HL-60/S4 treated with retinoic acid at 250 ng/mL for 4 days and 3 days (cell line): ENCODE data around the gene RGS6.

ENCODE experiments used
- in situ Hi-C: fragments of 300-500 bp; cut with MboI; formaldehyde crosslinking; loops from 2 replicates; pipeline ENCODE4 v1.7.0; 2022; ENCODE audit warnings: low sequenced_read_pairs

The RGS6 gene

GRCh38 chr14:72565149-72565559, 632.9 kb downstream of the RGS6 start:
- in situ Hi-C loops, result no loop called here

- in situ Hi-C loops, result no loop called here
Measured at GRCh38 chr14:72565917-72566316, 633.7 kb downstream of the RGS6 start.

DNA sequence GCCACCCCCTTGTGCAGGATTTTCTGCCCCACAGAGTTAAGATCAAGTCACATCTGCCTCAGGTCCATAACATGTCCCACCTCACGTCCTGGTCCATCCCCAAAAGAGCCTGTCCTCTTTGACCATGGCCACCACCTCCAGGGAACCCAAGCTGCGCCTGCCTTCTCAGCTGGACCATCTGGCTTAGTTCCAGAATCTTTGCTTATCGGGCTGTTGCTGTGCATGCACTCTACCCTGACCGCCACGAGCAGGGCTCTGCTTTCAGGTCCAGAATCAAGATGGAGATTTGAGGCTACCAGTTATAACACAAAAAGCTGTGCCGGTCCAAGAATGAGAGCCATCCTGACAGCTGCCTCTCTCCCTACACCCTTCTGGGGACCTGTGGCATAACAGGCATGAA, 635.0 kb downstream of the RGS6 start:
- in situ Hi-C loops, result no loop called here

DNA sequence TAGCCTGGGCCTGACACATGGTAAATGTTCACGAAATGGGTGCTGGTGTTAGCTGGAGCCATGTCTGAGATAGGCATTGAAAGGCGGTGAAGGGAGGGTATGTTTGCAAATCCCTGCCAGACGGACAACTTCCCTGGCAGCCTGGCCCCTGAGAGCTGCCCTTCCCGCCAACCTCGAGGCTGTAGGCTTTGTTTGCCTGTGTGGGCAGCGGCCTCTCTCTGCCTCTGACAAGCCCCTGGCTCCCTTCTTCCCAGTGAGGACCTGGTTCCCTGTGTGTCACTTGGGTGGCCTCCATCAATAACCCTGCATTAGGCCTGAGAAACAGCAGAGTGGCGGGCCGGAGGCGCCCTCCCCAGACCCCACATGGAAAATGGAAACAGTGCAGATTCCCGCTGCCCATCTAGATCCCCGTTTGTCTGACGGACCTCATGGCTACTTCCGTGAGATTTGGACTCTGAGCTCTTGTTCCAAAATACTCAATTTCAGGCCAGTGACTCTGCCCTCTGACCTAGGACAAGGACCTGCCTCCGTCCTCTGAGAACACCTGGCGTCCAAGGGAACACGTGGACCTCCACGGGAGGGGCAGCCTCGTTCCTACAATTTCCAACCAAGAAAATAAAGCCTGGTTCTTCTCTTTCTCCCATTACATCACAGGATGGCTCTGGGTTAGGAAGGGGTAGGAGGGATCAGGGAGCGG, 636.2 kb downstream of the RGS6 start:
- in situ Hi-C loops, result no loop called here

DNA sequence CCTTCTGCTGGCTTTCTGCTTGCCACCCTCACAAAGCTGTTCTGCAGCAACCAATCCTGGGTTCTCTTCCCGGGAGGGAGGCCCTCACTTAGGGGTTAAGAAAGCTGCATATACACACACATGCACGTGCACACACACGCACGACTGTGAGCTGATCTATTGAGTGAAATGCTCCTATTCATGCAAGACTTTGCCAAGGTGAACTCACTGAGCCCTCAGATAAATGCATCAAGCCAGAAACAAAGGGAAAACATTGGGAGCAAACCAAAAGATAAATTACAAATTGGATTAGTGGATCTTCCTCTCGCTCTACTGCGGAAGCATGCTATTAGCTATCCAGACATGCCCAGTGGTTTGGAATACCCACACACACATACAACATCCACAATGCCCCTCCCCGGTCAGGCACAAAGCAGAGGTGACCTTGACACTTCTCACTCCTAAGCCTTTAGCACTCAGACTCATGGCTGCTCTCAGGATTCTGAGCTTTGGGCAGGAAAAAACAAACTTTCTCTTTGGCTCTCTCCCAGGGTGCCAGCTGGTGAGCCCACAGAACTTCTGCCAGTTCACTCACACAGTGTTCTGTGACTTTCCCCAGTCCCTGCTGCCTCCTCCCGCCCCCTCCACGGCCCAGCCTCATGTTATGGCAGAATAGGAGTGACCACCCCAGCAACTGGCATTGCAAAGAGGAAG, 641.6 kb downstream of the RGS6 start:
- in situ Hi-C loops, result no loop called here

DNA sequence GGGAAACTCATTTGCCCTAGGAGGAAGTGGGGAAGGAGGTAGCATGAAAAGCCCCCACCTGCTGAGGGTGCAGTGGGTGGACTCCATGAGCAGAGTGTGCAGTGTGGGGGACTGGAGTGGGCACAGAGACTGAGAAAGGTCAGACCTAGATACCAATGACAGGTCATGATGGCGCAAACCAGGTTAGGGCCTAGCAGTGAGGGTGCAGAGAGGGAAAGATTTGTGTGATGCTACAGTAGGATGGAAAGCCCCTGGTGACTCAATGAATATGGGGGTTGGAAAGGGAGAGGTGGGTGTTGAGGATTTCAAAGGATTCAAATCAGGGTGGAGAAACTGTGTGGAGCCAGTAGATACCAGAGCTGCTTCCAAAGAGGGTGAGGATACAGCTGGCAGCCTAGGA, 642.5 kb downstream of the RGS6 start:
- in situ Hi-C loops, result no loop called here

- in situ Hi-C loops, result no loop called here
Measured at GRCh38 chr14:72576258-72576657, 644.0 kb downstream of the RGS6 start.

GRCh38 chr14:72577521-72577920, 645.3 kb downstream of the RGS6 start:
- in situ Hi-C loops, result no loop called here

DNA sequence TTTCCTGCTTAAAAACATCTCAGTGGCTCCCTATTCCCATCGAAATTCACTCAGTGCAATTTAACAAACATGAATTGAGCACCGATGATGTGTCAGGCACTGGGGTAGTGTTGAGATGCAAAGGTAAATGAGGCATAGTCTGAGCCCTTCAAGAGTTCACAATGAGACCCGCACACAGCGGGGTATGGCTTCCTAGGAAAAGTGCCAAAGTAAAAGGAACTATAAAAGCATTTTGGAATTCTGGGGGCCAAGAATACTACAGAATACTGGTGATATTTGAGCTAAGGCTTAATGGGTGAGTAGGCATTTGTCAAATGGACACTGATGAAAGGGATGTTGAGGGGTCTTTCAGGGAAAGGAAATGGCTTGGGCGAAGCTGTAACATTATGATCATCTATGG, 646.3 kb downstream of the RGS6 start:
- in situ Hi-C loops, result no loop called here

DNA sequence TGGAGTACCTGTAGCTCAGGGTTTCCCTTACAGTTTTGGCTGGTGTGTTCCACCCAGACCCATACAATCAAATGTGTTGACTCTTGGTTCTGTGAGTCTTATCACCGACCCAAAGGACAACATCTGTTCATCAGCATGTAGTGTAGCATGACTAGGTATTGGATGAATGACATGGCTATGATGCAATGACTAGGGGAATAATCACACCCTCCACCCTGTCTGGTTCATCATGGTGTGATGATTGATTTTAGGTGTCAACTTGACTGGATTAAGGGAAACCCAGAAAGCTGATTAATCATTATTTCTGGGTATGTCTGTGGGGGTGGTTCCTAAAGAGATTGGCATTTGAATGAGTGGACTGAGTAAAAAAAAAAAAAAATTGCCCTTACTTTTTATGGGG, 650.4 kb downstream of the RGS6 start:
- in situ Hi-C loops, result no loop called here

- in situ Hi-C loops, result no loop called here
Measured at GRCh38 chr14:72583316-72584272, 651.4 kb downstream of the RGS6 start.

DNA sequence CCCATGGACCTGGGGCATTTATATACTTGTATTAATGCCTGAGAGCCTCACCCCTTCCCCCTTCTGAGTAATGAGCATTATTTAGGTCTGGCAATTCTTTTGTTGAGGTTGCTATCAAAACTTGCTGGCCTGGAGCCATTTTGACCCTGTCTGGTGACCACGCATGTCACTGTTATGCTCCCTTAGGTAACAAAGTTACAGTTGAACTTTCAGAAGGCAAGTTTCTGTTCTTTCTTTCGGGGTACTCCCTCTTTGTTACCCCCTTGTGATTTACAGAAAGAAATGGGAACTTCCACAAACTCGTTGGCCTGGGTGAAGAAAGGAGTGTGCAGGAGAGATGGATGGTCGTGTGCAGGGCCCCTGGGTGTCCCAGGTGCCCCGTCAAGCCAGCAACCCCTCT, 656.3 kb downstream of the RGS6 start:
- in situ Hi-C loops, result no loop called here

DNA sequence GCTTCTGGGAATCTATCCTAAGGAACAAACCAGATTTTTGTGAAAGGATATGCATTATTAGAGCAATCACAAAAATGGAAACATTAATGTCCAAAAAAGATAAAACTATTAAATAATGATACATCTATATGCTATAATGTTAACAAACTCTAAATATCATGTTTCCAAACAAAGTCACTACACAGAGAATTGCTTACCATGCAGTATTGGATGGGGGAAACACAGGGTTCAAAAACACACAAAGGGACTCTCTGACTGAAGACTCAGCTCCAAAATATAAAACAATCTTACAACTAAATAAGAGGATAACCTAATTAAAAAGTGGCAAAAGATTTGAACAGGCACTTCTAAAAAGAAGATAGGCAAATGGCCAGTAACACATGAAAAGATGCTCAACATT, 657.4 kb downstream of the RGS6 start:
- in situ Hi-C loops, result no loop called here

DNA sequence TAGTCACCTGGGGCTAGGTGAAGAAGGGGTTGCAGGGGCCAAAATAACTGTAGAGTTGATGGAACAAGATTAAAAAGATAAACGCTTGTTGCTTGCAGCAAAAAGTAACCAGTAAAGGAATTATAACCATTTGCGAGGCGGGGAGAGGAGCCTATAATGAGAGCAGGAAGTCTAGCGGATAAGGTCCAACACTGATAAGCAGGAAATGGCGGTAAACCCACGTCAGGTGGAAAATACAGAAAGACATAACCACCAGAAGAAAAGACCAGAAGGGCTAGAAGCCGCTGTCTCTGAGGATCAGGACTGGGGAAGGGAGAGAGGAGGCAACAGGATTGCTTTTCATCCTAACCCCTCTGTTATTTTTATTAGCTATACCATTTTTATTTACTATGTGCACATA, 658.3 kb downstream of the RGS6 start:
- in situ Hi-C loops, result no loop called here

- in situ Hi-C loops, result no loop called here
Measured at GRCh38 chr14:72591391-72591790, 659.2 kb downstream of the RGS6 start.

GRCh38 chr14:72594099-72594901, 662.1 kb downstream of the RGS6 start:
- in situ Hi-C loops, result no loop called here

GRCh38 chr14:72595152-72595862, 663.1 kb downstream of the RGS6 start:
- in situ Hi-C loops, result no loop called here

GRCh38 chr14:72597252-72598233, 665.3 kb downstream of the RGS6 start:
- in situ Hi-C loops, result no loop called here

GRCh38 chr14:72598306-72598705, 666.1 kb downstream of the RGS6 start:
- in situ Hi-C loops, result no loop called here
